Duodenal mucosa (tissue), 2 donors: ENCODE data around the gene SPACA7.

ENCODE experiments used
- H3K27ac ChIP-seq: one replicate; pipeline ENCODE4 v1.7.0; 2013; ENCODE audit warnings: low read depth, low read length
- H3K27me3 ChIP-seq, 2 donors: one replicate each; pipeline ENCODE4 v1.7.0; 2013; ENCODE audit warnings: low read length in 2 of 2, control low read depth in 1 of 2; ENCODE audit not compliant: insufficient read depth in 2 of 2, control insufficient read depth in 1 of 2
- H3K36me3 ChIP-seq, 2 donors: one replicate each; pipeline ENCODE4 v1.7.0; 2013; ENCODE audit warnings: low read length in 2 of 2, control low read depth in 1 of 2; ENCODE audit not compliant: insufficient read depth in 2 of 2, control insufficient read depth in 1 of 2
- H3K4me1 ChIP-seq, 2 donors: one replicate each; pipeline ENCODE4 v1.7.0; 2013; ENCODE audit warnings: low read length in 2 of 2, control low read depth in 1 of 2; ENCODE audit not compliant: insufficient read depth in 2 of 2, control insufficient read depth in 1 of 2
- H3K4me3 ChIP-seq, 2 donors: one replicate each; pipeline ENCODE4 v1.7.0; 2013; ENCODE audit warnings: low read length in 2 of 2, low read depth in 1 of 2
- H3K9ac ChIP-seq, 2 donors: one replicate each; pipeline ENCODE4 v1.7.0; 2013; ENCODE audit warnings: low read length in 2 of 2, low read depth in 1 of 2
- H3K9me3 ChIP-seq, 2 donors: one replicate each; pipeline ENCODE4 v1.7.0; 2013; ENCODE audit warnings: low read length in 2 of 2, control low read depth in 1 of 2; ENCODE audit not compliant: control insufficient read depth in 1 of 2

The SPACA7 gene

GRCh38 chr13:112376050-112376681, at the start of gene SPACA7:
Gene SPACA7, plus strand, starts transcription at chr13:112376355. Its CDS starts 31 bp downstream, at chr13:112376386.
- no peaks in the 10 kb centered on the region for H3K27me3 ChIP-seq
- H3K9me3 ChIP-seq, result no peaks in the 10 kb centered on the region
- H3K4me1 ChIP-seq, result no peaks in the 10 kb centered on the region
- no peak within 1 kb of the TSS for H3K27ac ChIP-seq
- H3K9ac ChIP-seq, result no peak within 1 kb of the TSS
- H3K36me3 ChIP-seq, result no peaks in the 10 kb centered on the region
- no peak within 1 kb of the TSS for H3K4me3 ChIP-seq

- Histone ChIP-seq H3K4me1 (no peaks in the 10 kb centered on the region), H3K27me3 (peaks cover 15 to 16% of the 10 kb centered on the region in 2 donors), H3K36me3 (no peaks in the 10 kb centered on the region), H3K9me3 (no peaks in the 10 kb centered on the region), H3K27ac (no peak overlapping the region), H3K4me3 (no peak overlapping the region), H3K9ac (no peak overlapping the region)
Observed at GRCh38 chr13:112326821-112327370, 49.3 kb upstream of the SPACA7 start.

GRCh38 chr13:112328936-112329335, 47.2 kb upstream of the SPACA7 start:
- Histone ChIP-seq H3K27ac (no peak overlapping the region), H3K9me3 (no peaks in the 10 kb centered on the region), H3K4me1 (no peaks in the 10 kb centered on the region), H3K27me3 (peaks cover 25 to 31% of the 10 kb centered on the region in 2 donors), H3K36me3 (no peaks in the 10 kb centered on the region), H3K4me3 (no peak overlapping the region), H3K9ac (no peak overlapping the region)

GRCh38 chr13:112329376-112329775, 46.8 kb upstream of the SPACA7 start:
- H3K4me1 ChIP-seq, result no peaks in the 10 kb centered on the region
- H3K27me3 ChIP-seq, result peaks cover 25 to 31% of the 10 kb centered on the region in 2 donors
- H3K4me3 ChIP-seq, result no peak overlapping the region
- no peaks in the 10 kb centered on the region for H3K9me3 ChIP-seq
- H3K9ac ChIP-seq, result no peak overlapping the region
- no peak overlapping the region for H3K27ac ChIP-seq
- no peaks in the 10 kb centered on the region for H3K36me3 ChIP-seq

GRCh38 chr13:112330066-112330465, 46.1 kb upstream of the SPACA7 start:
- H3K4me1 ChIP-seq, result no peaks in the 10 kb centered on the region
- H3K27ac ChIP-seq, result no peak overlapping the region
- H3K27me3 ChIP-seq, result peaks cover 25 to 31% of the 10 kb centered on the region in 2 donors
- H3K9me3 ChIP-seq, result no peaks in the 10 kb centered on the region
- no peaks in the 10 kb centered on the region for H3K36me3 ChIP-seq
- H3K4me3 ChIP-seq, result no peak overlapping the region
- H3K9ac ChIP-seq, result no peak overlapping the region

- Histone ChIP-seq H3K9me3 (no peaks in the 10 kb centered on the region), H3K36me3 (no peaks in the 10 kb centered on the region), H3K9ac (no peak overlapping the region), H3K4me1 (no peaks in the 10 kb centered on the region), H3K27me3 (peaks cover 21 to 31% of the 10 kb centered on the region in 2 donors), H3K4me3 (peak overlapping the region in 1 of 2 donors; percentile 36), H3K27ac (no peak overlapping the region)
Observed at GRCh38 chr13:112330479-112331381, 45.4 kb upstream of the SPACA7 start.

GRCh38 chr13:112331675-112332074, 44.5 kb upstream of the SPACA7 start:
- Histone ChIP-seq H3K27me3 (peaks cover 21 to 31% of the 10 kb centered on the region in 2 donors), H3K36me3 (no peaks in the 10 kb centered on the region), H3K9me3 (no peaks in the 10 kb centered on the region), H3K4me1 (no peaks in the 10 kb centered on the region), H3K27ac (no peak overlapping the region), H3K9ac (no peak overlapping the region), H3K4me3 (no peak overlapping the region)

GRCh38 chr13:112332727-112333126, 43.4 kb upstream of the SPACA7 start:
- peaks cover 21 to 31% of the 10 kb centered on the region in 2 donors for H3K27me3 ChIP-seq
- H3K9me3 ChIP-seq, result no peaks in the 10 kb centered on the region
- no peak overlapping the region for H3K9ac ChIP-seq
- no peaks in the 10 kb centered on the region for H3K4me1 ChIP-seq
- H3K27ac ChIP-seq, result no peak overlapping the region
- H3K36me3 ChIP-seq, result no peaks in the 10 kb centered on the region
- H3K4me3 ChIP-seq, result no peak overlapping the region

- Histone ChIP-seq H3K9ac (no peak overlapping the region), H3K27me3 (peaks cover 21 to 31% of the 10 kb centered on the region in 2 donors), H3K4me1 (no peaks in the 10 kb centered on the region), H3K36me3 (no peaks in the 10 kb centered on the region), H3K27ac (no peak overlapping the region), H3K9me3 (no peaks in the 10 kb centered on the region), H3K4me3 (no peak overlapping the region)
Observed at GRCh38 chr13:112333756-112334543, 42.2 kb upstream of the SPACA7 start.
